HCT116 (cell line): Measurements from ENCODE around the gene PLEKHM1. TPM values are rescaled to one million over a fixed set of nuclear protein-coding genes. Genes with fewer than 3 reads are reported as not detected.

Source experiments
- ATAC-seq: fragments of 200-7000 bp; cut with Tn5 transposase; 2 replicates; pipeline ENCODE4 v1.9.1; 2020; ENCODE audit warnings: mild to moderate bottlenecking, moderate library complexity
- BruUV-seq: library from RNA; stranded (reverse); fragments of 400-500 nt; replicated peaks from 2 replicates; lab custom pipeline; 2021; lab: Mats Ljungman, UMichigan
- CTCF ChIA-PET: fragments of 300-600 bp; sonication (Branson Sonifier 250); formaldehyde crosslinking; loops from one replicate; lab custom pipeline; 2021; ENCODE audit warnings: antibody characterized with exemption; lab: Charles Lee
- POLR2A ChIA-PET: fragments of 300-600, 350-600 bp; sonication (Branson Sonifier 250); formaldehyde crosslinking; loops from one replicate; lab custom pipeline; 2021; ENCODE audit warnings: antibody characterized with exemption; lab: Charles Lee
- RAD21 ChIA-PET, 2 experiments: fragments of 300-600 bp; sonication (Branson Sonifier 250); formaldehyde crosslinking; loops; one replicate each; lab custom pipeline; 2023; ENCODE audit warnings: low total read pairs in 2 of 2; ENCODE audit not compliant: uncharacterized antibody in 2 of 2, unreplicated experiment in 2 of 2, low non-redundant PET in 1 of 2; lab: Charles Lee
- DNase-seq: peaks from one replicate; pipeline ENCODE4 v3.0.0-alpha.2; 2010; ENCODE audit warnings: low read depth, low spot score
- H2AFZ ChIP-seq: fragments of 200-600 bp; shearing (Covaris generic), sonication (generic); 2 replicates; pipeline ENCODE4 v1.6.1; 2017; ENCODE audit warnings: low read depth, mixed run types, mixed read lengths, antibody characterized with exemption, low read length; ENCODE audit not compliant: poor library complexity, severe bottlenecking
- H3K27ac ChIP-seq: 2 replicates; pipeline ENCODE4 v1.5.1; 2012; ENCODE audit warnings: low read depth, low read length
- H3K27me3 ChIP-seq: fragments of 200-600 bp; sonication (generic); 2 replicates; pipeline ENCODE4 v1.6.1; 2016; ENCODE audit warnings: mixed run types, low read length, mixed read lengths; ENCODE audit not compliant: insufficient read depth
- H3K36me3 ChIP-seq, 2 experiments: fragments of 200-500 bp in 1 of 2; fragments of 200-600 bp in 1 of 2; sonication (Bioruptor generic) in 1 of 2; sonication (generic) in 1 of 2; 2 replicates each; pipeline versions ENCODE4 v1.5.1 to v1.6.1; 2014 to 2016; ENCODE audit warnings: low read length in 2 of 2, inconsistent platforms in 1 of 2, mixed read lengths in 1 of 2, mixed run types in 1 of 2; ENCODE audit not compliant: insufficient read depth in 2 of 2, control insufficient read depth in 1 of 2
- H3K4me1 ChIP-seq, 2 experiments: fragments of 200-600 bp in 1 of 2; sonication (generic) in 1 of 2; 2 replicates each; pipeline versions ENCODE4 v1.5.1 to v1.6.1; 2012 to 2017; ENCODE audit warnings: low read length in 2 of 2, inconsistent platforms in 1 of 2, mild to moderate bottlenecking in 1 of 2, mixed read lengths in 1 of 2, mixed run types in 1 of 2, moderate library complexity in 1 of 2; ENCODE audit not compliant: insufficient read depth in 2 of 2, control insufficient read depth in 1 of 2
- H3K4me2 ChIP-seq: fragments of 200-600 bp; sonication (generic); 2 replicates; pipeline ENCODE4 v1.6.1; 2017; ENCODE audit warnings: mixed run types, low read length, mixed read lengths
- H3K4me3 ChIP-seq, 2 experiments: fragments of 200-600 bp in 1 of 2; sonication (generic) in 1 of 2; replicated peaks in 1 of 2; 2 replicates each; pipeline ENCODE4 v1.5.1; 2011 to 2016; ENCODE audit warnings: low read length in 2 of 2, control low read depth in 1 of 2, low read depth in 1 of 2, mild to moderate bottlenecking in 1 of 2, mixed read lengths in 1 of 2, mixed run types in 1 of 2
- H3K79me2 ChIP-seq: fragments of 200-600 bp; sonication (generic); 2 replicates; pipeline ENCODE4 v1.6.1; 2017; ENCODE audit warnings: mild to moderate bottlenecking, mixed run types, low read length, moderate library complexity, mixed read lengths; ENCODE audit not compliant: insufficient read depth
- H3K9ac ChIP-seq: fragments of 200-600 bp; sonication (generic); 2 replicates; pipeline ENCODE4 v1.6.1; 2016; ENCODE audit warnings: low read length, mixed read lengths
- H3K9me2 ChIP-seq: fragments of 200-600 bp; sonication (generic), shearing (Covaris generic); 2 replicates; pipeline ENCODE4 v1.6.1; 2017; ENCODE audit warnings: mixed run types, mild to moderate bottlenecking, moderate library complexity; ENCODE audit not compliant: insufficient read depth
- H3K9me3 ChIP-seq, 2 experiments: fragments of 200-500 bp in 1 of 2; fragments of 200-600 bp in 1 of 2; sonication (Bioruptor generic) in 1 of 2; sonication (generic) in 1 of 2; 2 replicates each; pipeline ENCODE4 v1.6.1; 2014 to 2017; ENCODE audit warnings: low read length in 2 of 2, mixed read lengths in 2 of 2, inconsistent platforms in 1 of 2, low read depth in 1 of 2, mild to moderate bottlenecking in 1 of 2, mixed run types in 1 of 2, moderate library complexity in 1 of 2; ENCODE audit not compliant: control insufficient read depth in 1 of 2, insufficient read depth in 1 of 2
- H4K20me1 ChIP-seq: fragments of 200-600 bp; sonication (generic), shearing (Covaris generic); 2 replicates; pipeline ENCODE4 v1.6.1; 2017; ENCODE audit warnings: mixed run types, mild to moderate bottlenecking, moderate library complexity; ENCODE audit not compliant: insufficient read depth
- ATF3 ChIP-seq: IDR thresholded peaks from 2 replicates; pipeline ENCODE4 v1.6.1; 2012
- CBX3 ChIP-seq: IDR thresholded peaks from 2 replicates; pipeline ENCODE4 v1.6.1; 2012; ENCODE audit warnings: low read depth
- CTCF ChIP-seq, 3 experiments: fragments of 200-600 bp in 1 of 3; sonication (generic) in 1 of 3; IDR thresholded peaks in 2 of 3; conservative IDR thresholded peaks in 1 of 3; 2 replicates each; pipeline ENCODE4 v1.5.1; 2012 to 2017; ENCODE audit warnings: low read depth in 2 of 3, low read length in 2 of 3, antibody characterized with exemption in 1 of 3, borderline replicate concordance in 1 of 3, control low read depth in 1 of 3, mild to moderate bottlenecking in 1 of 3, mixed read lengths in 1 of 3, mixed run types in 1 of 3, moderate library complexity in 1 of 3; ENCODE audit not compliant: insufficient read depth in 1 of 3
- ELF1 ChIP-seq: IDR thresholded peaks from 2 replicates; pipeline ENCODE4 v1.6.1; 2012; ENCODE audit warnings: low read depth, borderline replicate concordance
- JUND ChIP-seq: IDR thresholded peaks from 2 replicates; pipeline ENCODE4 v1.6.1; 2012
- MAX ChIP-seq: IDR thresholded peaks from 2 replicates; pipeline ENCODE4 v1.6.1; 2012
- RAD21 ChIP-seq: IDR thresholded peaks from 2 replicates; pipeline ENCODE4 v1.6.1; 2012; ENCODE audit warnings: low read depth, mild to moderate bottlenecking
- SP1 ChIP-seq: IDR thresholded peaks from 2 replicates; pipeline ENCODE4 v1.6.1; 2012; ENCODE audit warnings: low read depth
- ZBTB33 ChIP-seq: IDR thresholded peaks from 2 replicates; pipeline ENCODE4 v1.6.1; 2011; ENCODE audit warnings: mild to moderate bottlenecking, low read length, moderate library complexity; ENCODE audit not compliant: insufficient replicate concordance; ENCODE audit errors: extremely low read depth
- ZFX ChIP-seq: fragments of 450-650 bp; IDR thresholded peaks from 2 replicates; pipeline ENCODE4 v1.6.1; 2017
- intact Hi-C: fragments of 100-400 bp; cut with micrococcal nuclease; formaldehyde crosslinking; loops from 2 replicates; pipeline ENCODE4 v1.10.0; 2022
- total RNA-seq: library from RNA; stranded (reverse); gene quantifications from one replicate; pipeline ENCODE4 v1.2.1, GENCODE V29; 2021; ENCODE audit not compliant: unreplicated experiment

Gene PLEKHM1
- total RNA-seq, 1 experiment from 2014 or later, result 32.8 TPM

GRCh38 chr17:45394913-45395568 is 95.5 kb downstream of the PLEKHM1 start:
- H3K9ac ChIP-seq, result no peak overlapping the region
- intact Hi-C loops, result loop anchor here (1.0 kb wide), 2 partner anchors 30 to 457 kb away; no protein-coding TSS in a partner anchor
- H3K36me3 ChIP-seq, result peaks cover 4 to 7% of the 10 kb centered on the region in 2 experiments; a peak in 2 of 4 replicates
- ATAC-seq, result peak; percentile 79
- H4K20me1 ChIP-seq, result no peaks in the 10 kb centered on the region
- no TSS peak for BruUV-seq
- no peaks in the 10 kb centered on the region for H3K9me3 ChIP-seq
- H3K4me1 ChIP-seq, result peaks cover 0 to 16% of the 10 kb centered on the region in 2 experiments; a peak in 2 of 4 replicates
- H3K4me3 ChIP-seq, result no peak overlapping the region
- ChIA-PET RAD21 (interaction anchor here (0.8 to 0.9 kb wide), 2 partner anchors 245 to 457 kb away, joined by 3 to 6 read pairs; no protein-coding TSS in a partner anchor), CTCF (interaction anchor here (0.7 to 9.5 kb wide), 7 partner anchors 10 to 457 kb away, joined by 3 to 58 read pairs (median 4); no protein-coding TSS in a partner anchor), POLR2A (interaction anchor here (2.1 kb wide), 1 partner anchor 30 kb away, joined by 6 read pairs; no protein-coding TSS in a partner anchor)
- no peak overlapping the region for H2AFZ ChIP-seq
- H3K9me2 ChIP-seq, result no peaks in the 10 kb centered on the region
- H3K4me2 ChIP-seq, result 0 out of 2 replicates have a peak overlapping the region, but pooled peaks have one; percentile 15
- H3K27ac ChIP-seq, result no peak overlapping the region
- peak; percentile 45 for DNase-seq
- TF ChIP-seq CTCF (IDR thresholded peaks at IDR 0.05 in 2 of 3, conservative IDR thresholded peaks at IDR 0.05 in 1 of 3; ENCODE audit: borderline replicate concordance in 1 of 3, insufficient read depth in 1 of 3, low read depth in 2 of 3, low read length in 2 of 3) (peak; percentile 79 to 90 (median 86)), RAD21 (peak; percentile 93), ELF1 (no peak)
- TF ChIP-seq, all 23 proteins: peak for 2
- Histone ChIP-seq H3K27me3 (no peaks in the 10 kb centered on the region), H3K79me2 (no peaks in the 10 kb centered on the region)

- ChIA-PET CTCF (interaction anchor here (0.9 to 9.5 kb wide), 3 partner anchors 9 to 124 kb away, joined by 4 to 58 read pairs (median 5); no protein-coding TSS in a partner anchor), POLR2A (interaction anchor here (2.1 kb wide), 1 partner anchor 31 kb away, joined by 6 read pairs; no protein-coding TSS in a partner anchor), RAD21 (interaction anchor here in 1 of 2 experiments (0.8 kb wide), 1 partner anchor 31 kb away, joined by 3 read pairs; no protein-coding TSS in a partner anchor)
- no peak overlapping the region for H3K4me3 ChIP-seq
- H3K4me2 ChIP-seq, result no peak overlapping the region
- no peaks in the 10 kb centered on the region for H4K20me1 ChIP-seq
- no peak for TF ChIP-seq ZBTB33
- no peak for TF ChIP-seq SP1
- TF ChIP-seq MAX, result no peak
- TF ChIP-seq ATF3, result no peak
- TF ChIP-seq ZFX, result no peak
- TF ChIP-seq JUND, result no peak
- TF ChIP-seq CBX3, result no peak
- H3K9me2 ChIP-seq, result no peaks in the 10 kb centered on the region
- H3K27me3 ChIP-seq, result no peaks in the 10 kb centered on the region
- H3K4me1 ChIP-seq, result peaks cover 0 to 16% of the 10 kb centered on the region in 2 experiments; a peak in 2 of 4 replicates
- DNase-seq (no peak), ATAC-seq (no peak)
- no peaks in the 10 kb centered on the region for H3K79me2 ChIP-seq
- no peak overlapping the region for H3K27ac ChIP-seq
- no peak overlapping the region for H2AFZ ChIP-seq
- no peak overlapping the region for H3K9ac ChIP-seq
- peaks cover 2 to 7% of the 10 kb centered on the region in 2 experiments; a peak in 2 of 4 replicates for H3K36me3 ChIP-seq
- no TSS peak for BruUV-seq
- no peaks in the 10 kb centered on the region for H3K9me3 ChIP-seq
- intact Hi-C loops, result no loop called here
These were observed 96.0 kb downstream of the PLEKHM1 start for GRCh38 chr17:45394564-45394912.
